Nephron (organoid): ENCODE measurements around the gene CLEC19A.

Experiments used
- H3K27ac Mint-ChIP-seq, 3 experiments: 2 replicates each; pipeline ENCODE4 v1.8.0; 2020; ENCODE audit warnings: mixed read lengths in 3 of 3, mild to moderate bottlenecking in 2 of 3, moderate library complexity in 1 of 3
- H3K27me3 Mint-ChIP-seq: 2 replicates; pipeline ENCODE4 v1.8.0; 2021; ENCODE audit warnings: low read depth, mild to moderate bottlenecking, moderate library complexity, mixed read lengths
- H3K36me3 Mint-ChIP-seq: 2 replicates; pipeline ENCODE4 v1.8.0; 2020; ENCODE audit warnings: low read depth, mixed read lengths
- H3K4me1 Mint-ChIP-seq: 2 replicates; pipeline ENCODE4 v1.8.0; 2020; ENCODE audit warnings: mixed read lengths
- H3K4me3 Mint-ChIP-seq, 3 experiments: 2 replicates each; pipeline ENCODE4 v1.8.0; 2020; ENCODE audit warnings: mild to moderate bottlenecking in 3 of 3, mixed read lengths in 3 of 3, moderate library complexity in 2 of 3
- H3K9me3 Mint-ChIP-seq: 2 replicates; pipeline ENCODE4 v1.8.0; 2020; ENCODE audit warnings: mixed read lengths
- TF ChIP-seq, protein P1 (sequence below), 3 experiments: fragments of 200-600 bp; sonication (generic); IDR thresholded peaks; one replicate each; pipeline ENCODE4 v1.5.0; 2021; ENCODE audit warnings: antibody characterized with exemption in 3 of 3; ENCODE audit not compliant: unreplicated experiment in 3 of 3

The CLEC19A gene

DNA sequence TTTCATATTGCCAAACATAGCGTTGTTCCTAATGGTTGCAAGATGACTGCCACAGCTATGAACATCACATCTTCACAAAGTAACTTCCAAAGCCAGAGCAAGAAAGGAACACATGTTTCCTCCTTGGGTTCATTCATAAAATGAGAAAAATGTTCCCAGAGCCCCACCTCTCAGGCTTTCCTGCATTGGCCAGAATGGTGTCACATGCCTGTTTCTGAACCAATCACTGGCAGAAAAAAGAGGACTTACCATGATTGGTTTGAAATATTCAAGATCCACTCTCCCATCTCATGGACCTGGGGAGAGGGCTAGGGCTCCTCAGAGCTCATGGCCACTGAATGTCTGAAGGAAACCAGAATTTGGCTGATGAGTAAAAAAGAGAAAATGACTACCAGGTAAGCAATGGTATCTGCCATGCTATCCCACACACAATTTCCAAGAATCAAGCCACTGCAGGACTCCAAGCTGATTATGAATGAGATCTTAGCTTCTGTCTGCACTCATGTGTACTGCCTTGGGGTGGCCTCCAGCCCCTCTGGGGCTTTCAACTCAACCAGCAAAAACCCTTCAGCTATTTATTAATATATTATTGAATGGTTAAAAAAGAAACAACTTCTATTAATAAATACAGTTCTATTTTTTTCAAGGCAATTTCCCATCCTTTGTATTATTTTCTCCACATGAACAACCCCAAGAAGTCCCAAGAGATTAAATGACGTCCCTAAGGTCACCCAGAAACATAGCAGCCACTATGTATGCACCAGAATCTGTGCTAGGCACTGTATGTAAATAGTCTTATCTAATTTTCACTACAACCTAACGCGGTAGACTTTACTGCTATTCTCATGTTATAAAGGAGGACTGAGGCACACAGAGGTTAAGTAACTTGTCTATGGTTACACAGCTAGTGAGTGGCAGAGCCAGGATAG lies 70.8 kb downstream of the CLEC19A start:
- H3K9me3 Mint-ChIP-seq: no peaks in the 10 kb centered on the region
- TF ChIP-seq, protein P1, sequence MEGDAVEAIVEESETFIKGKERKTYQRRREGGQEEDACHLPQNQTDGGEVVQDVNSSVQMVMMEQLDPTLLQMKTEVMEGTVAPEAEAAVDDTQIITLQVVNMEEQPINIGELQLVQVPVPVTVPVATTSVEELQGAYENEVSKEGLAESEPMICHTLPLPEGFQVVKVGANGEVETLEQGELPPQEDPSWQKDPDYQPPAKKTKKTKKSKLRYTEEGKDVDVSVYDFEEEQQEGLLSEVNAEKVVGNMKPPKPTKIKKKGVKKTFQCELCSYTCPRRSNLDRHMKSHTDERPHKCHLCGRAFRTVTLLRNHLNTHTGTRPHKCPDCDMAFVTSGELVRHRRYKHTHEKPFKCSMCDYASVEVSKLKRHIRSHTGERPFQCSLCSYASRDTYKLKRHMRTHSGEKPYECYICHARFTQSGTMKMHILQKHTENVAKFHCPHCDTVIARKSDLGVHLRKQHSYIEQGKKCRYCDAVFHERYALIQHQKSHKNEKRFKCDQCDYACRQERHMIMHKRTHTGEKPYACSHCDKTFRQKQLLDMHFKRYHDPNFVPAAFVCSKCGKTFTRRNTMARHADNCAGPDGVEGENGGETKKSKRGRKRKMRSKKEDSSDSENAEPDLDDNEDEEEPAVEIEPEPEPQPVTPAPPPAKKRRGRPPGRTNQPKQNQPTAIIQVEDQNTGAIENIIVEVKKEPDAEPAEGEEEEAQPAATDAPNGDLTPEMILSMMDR (IDR thresholded peaks at IDR 0.05; ENCODE audit: unreplicated experiment in 3 of 3): no peak
- peaks cover 5% of the 10 kb centered on the region for H3K4me1 Mint-ChIP-seq
- no peaks in the 10 kb centered on the region for H3K36me3 Mint-ChIP-seq
- no peak overlapping the region for H3K27ac Mint-ChIP-seq
- no peak overlapping the region for H3K4me3 Mint-ChIP-seq
- peaks cover 4% of the 10 kb centered on the region for H3K27me3 Mint-ChIP-seq

DNA sequence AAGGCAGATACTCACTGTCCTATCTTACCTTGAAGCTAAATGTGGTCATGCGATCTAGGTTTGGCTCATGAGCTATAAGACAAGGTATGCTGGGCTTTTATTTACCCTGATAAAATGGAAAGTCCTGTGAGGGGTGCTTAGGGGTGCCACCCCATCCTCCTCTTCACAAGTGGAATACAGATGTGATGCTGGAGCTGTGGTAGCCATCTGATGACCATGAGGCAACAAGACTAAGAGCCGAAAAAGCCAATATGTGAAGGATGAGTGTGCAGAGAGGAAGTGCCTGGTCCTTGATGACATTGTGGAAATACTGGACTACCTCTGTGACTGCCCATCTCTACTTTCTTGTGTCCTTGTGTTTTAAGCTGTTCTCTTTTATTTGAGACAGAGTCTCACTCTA lies 74.0 kb downstream of the CLEC19A start:
- TF ChIP-seq, protein P1 (IDR thresholded peaks at IDR 0.05; ENCODE audit: unreplicated experiment in 3 of 3): no peak
- no peaks in the 10 kb centered on the region for H3K9me3 Mint-ChIP-seq
- H3K36me3 Mint-ChIP-seq: no peaks in the 10 kb centered on the region
- no peak overlapping the region for H3K27ac Mint-ChIP-seq
- H3K4me3 Mint-ChIP-seq: no peak overlapping the region
- H3K4me1 Mint-ChIP-seq: peaks cover 2% of the 10 kb centered on the region
- H3K27me3 Mint-ChIP-seq: peaks cover 5% of the 10 kb centered on the region
